Activated T-helper 1 cell treated with anti-CD3 and anti-CD28 coated beads, Interleukin-12 subunit alpha, Interleukin-12 subunit beta, Interleukin-2, Interleukin-4 antibody, amounts not matched to agents 30 ng/mL and 10 ng/mL and 1 ng/mL, durations not matched to agents 14 hours and 24 hours and 36 hours (primary cell): ENCODE measurements around the gene PRM1. TPM values are rescaled to one million over a fixed set of nuclear protein-coding genes. Genes with fewer than 3 reads are reported as not detected.
"Not testable (repeated sequence)": the region's sequence is repeated elsewhere in the genome, so short reads cannot be mapped to it uniquely, and the experiment has no call there.

Source experiments
- DNase-seq: peaks from one replicate; pipeline ENCODE4 v3.0.0; 2021; ENCODE audit warnings: low spot score
- H3K27ac Mint-ChIP-seq: one replicate; pipeline ENCODE4 v1.8.0; 2021; ENCODE audit warnings: mild to moderate bottlenecking, mixed read lengths
- H3K27me3 Mint-ChIP-seq: one replicate; pipeline ENCODE4 v1.8.0; 2022; ENCODE audit warnings: mild to moderate bottlenecking, moderate library complexity, mixed read lengths; ENCODE audit not compliant: insufficient read depth
- H3K36me3 Mint-ChIP-seq: one replicate; pipeline ENCODE4 v1.8.0; 2021; ENCODE audit warnings: low read depth, mixed read lengths
- H3K4me1 Mint-ChIP-seq: one replicate; pipeline ENCODE4 v1.8.0; 2021; ENCODE audit warnings: low read depth, mixed read lengths
- H3K4me3 Mint-ChIP-seq: one replicate; pipeline ENCODE4 v1.8.0; 2021; ENCODE audit warnings: mild to moderate bottlenecking, moderate library complexity, mixed read lengths
- H3K9me3 Mint-ChIP-seq: one replicate; pipeline ENCODE4 v1.8.0; 2021; ENCODE audit warnings: mixed read lengths
- intact Hi-C: fragments of 100-400 bp; cut with micrococcal nuclease; formaldehyde crosslinking; loops from one replicate; pipeline ENCODE4 v1.15.1; 2024
- total RNA-seq: library from RNA; stranded (reverse); gene quantifications from 2 replicates; pipeline ENCODE4 v1.2.3, GENCODE V29; 2022

PRM1 gene
- total RNA-seq, 1 donor from 2014 or later = not detected

GRCh38 chr16:11309895-11310633 lies 28.9 kb upstream of the PRM1 start:
- Mint-ChIP-seq H3K27me3 (peaks cover 3% of the 10 kb centered on the region), H3K4me1 (peaks cover 59% of the 10 kb centered on the region), H3K36me3 (no peaks in the 10 kb centered on the region), H3K9me3 (no peaks in the 10 kb centered on the region), H3K4me3 (no peak overlapping the region), H3K27ac (no peak overlapping the region)
- no peak for DNase-seq
- intact Hi-C loops = loop anchor here (2.0 to 5.0 kb wide), 3 partner anchors 23 to 345 kb away; no protein-coding TSS in a partner anchor

GRCh38 chr16:11308493-11309283 lies 27.6 kb upstream of the PRM1 start:
- Mint-ChIP-seq H3K4me3 (no peak overlapping the region), H3K9me3 (no peaks in the 10 kb centered on the region), H3K36me3 (no peaks in the 10 kb centered on the region), H3K27ac (no peak overlapping the region), H3K4me1 (peaks cover 52% of the 10 kb centered on the region), H3K27me3 (peaks cover 3% of the 10 kb centered on the region)
- intact Hi-C loops = no loop called here
- no peak for DNase-seq

GRCh38 chr16:11307639-11308492 lies 26.7 kb upstream of the PRM1 start:
- Mint-ChIP-seq H3K4me3 (no peak overlapping the region), H3K27me3 (peaks cover 4% of the 10 kb centered on the region), H3K9me3 (no peaks in the 10 kb centered on the region), H3K4me1 (peaks cover 43% of the 10 kb centered on the region), H3K27ac (no peak overlapping the region), H3K36me3 (no peaks in the 10 kb centered on the region)
- DNase-seq = no peak
- intact Hi-C loops = no loop called here

GRCh38 chr16:11306997-11307638 lies 26.0 kb upstream of the PRM1 start:
- H3K9me3 Mint-ChIP-seq = no peaks in the 10 kb centered on the region
- H3K27ac Mint-ChIP-seq = no peak overlapping the region
- H3K36me3 Mint-ChIP-seq = no peaks in the 10 kb centered on the region
- H3K4me3 Mint-ChIP-seq = no peak overlapping the region
- intact Hi-C loops = no loop called here
- H3K27me3 Mint-ChIP-seq = peaks cover 4% of the 10 kb centered on the region
- peaks cover 37% of the 10 kb centered on the region for H3K4me1 Mint-ChIP-seq
- no peak for DNase-seq

- Mint-ChIP-seq H3K27ac (no peak overlapping the region), H3K4me1 (peaks cover 29% of the 10 kb centered on the region), H3K4me3 (no peak overlapping the region), H3K9me3 (no peaks in the 10 kb centered on the region), H3K27me3 (peaks cover 4% of the 10 kb centered on the region), H3K36me3 (no peaks in the 10 kb centered on the region)
- intact Hi-C loops = no loop called here
- DNase-seq = no peak
Measured at GRCh38 chr16:11306381-11306780, 25.3 kb upstream of the PRM1 start.

GRCh38 chr16:11303405-11304138 lies 22.4 kb upstream of the PRM1 start:
- no peaks in the 10 kb centered on the region for H3K36me3 Mint-ChIP-seq
- intact Hi-C loops = no loop called here
- H3K27me3 Mint-ChIP-seq = peaks cover 11% of the 10 kb centered on the region
- no peak for DNase-seq
- H3K4me3 Mint-ChIP-seq = no peak overlapping the region
- H3K4me1 Mint-ChIP-seq = peaks cover 17% of the 10 kb centered on the region
- no peaks in the 10 kb centered on the region for H3K9me3 Mint-ChIP-seq
- no peak overlapping the region for H3K27ac Mint-ChIP-seq

GRCh38 chr16:11302977-11303376 lies 21.8 kb upstream of the PRM1 start:
- DNase-seq = no peak
- no peak overlapping the region for H3K4me3 Mint-ChIP-seq
- peaks cover 9% of the 10 kb centered on the region for H3K27me3 Mint-ChIP-seq
- peaks cover 19% of the 10 kb centered on the region for H3K4me1 Mint-ChIP-seq
- H3K36me3 Mint-ChIP-seq = no peaks in the 10 kb centered on the region
- intact Hi-C loops = no loop called here
- no peaks in the 10 kb centered on the region for H3K9me3 Mint-ChIP-seq
- H3K27ac Mint-ChIP-seq = no peak overlapping the region

GRCh38 chr16:11301645-11302501 lies 20.7 kb upstream of the PRM1 start:
- Mint-ChIP-seq H3K4me3 (no peak overlapping the region), H3K36me3 (no peaks in the 10 kb centered on the region), H3K27ac (no peak overlapping the region), H3K9me3 (no peaks in the 10 kb centered on the region), H3K4me1 (peaks cover 22% of the 10 kb centered on the region), H3K27me3 (peaks cover 9% of the 10 kb centered on the region)
- DNase-seq = no peak
- intact Hi-C loops = no loop called here

GRCh38 chr16:11300560-11300892 lies 19.4 kb upstream of the PRM1 start:
- Mint-ChIP-seq H3K27me3 (peaks cover 13% of the 10 kb centered on the region), H3K4me1 (peaks cover 27% of the 10 kb centered on the region), H3K36me3 (no peaks in the 10 kb centered on the region), H3K27ac (no peak overlapping the region), H3K4me3 (no peak overlapping the region), H3K9me3 (no peaks in the 10 kb centered on the region)
- no peak for DNase-seq
- intact Hi-C loops = no loop called here

GRCh38 chr16:11299865-11300559 lies 18.9 kb upstream of the PRM1 start:
- intact Hi-C loops = loop anchor here (5.0 kb wide), 1 partner anchor 38 kb away; no protein-coding TSS in a partner anchor
- Mint-ChIP-seq H3K4me1 (peaks cover 27% of the 10 kb centered on the region), H3K27ac (no peak overlapping the region), H3K4me3 (no peak overlapping the region), H3K9me3 (no peaks in the 10 kb centered on the region), H3K27me3 (peaks cover 16% of the 10 kb centered on the region), H3K36me3 (no peaks in the 10 kb centered on the region)
- DNase-seq = no peak

GRCh38 chr16:11298950-11299547 lies 17.9 kb upstream of the PRM1 start:
- Mint-ChIP-seq H3K27ac (peak overlapping the region; percentile 21), H3K27me3 (peaks cover 18% of the 10 kb centered on the region), H3K4me1 (peaks cover 27% of the 10 kb centered on the region)
- H3K36me3 Mint-ChIP-seq, H3K9me3 Mint-ChIP-seq, DNase-seq, H3K4me3 Mint-ChIP-seq: not testable (repeated sequence)
- intact Hi-C loops = loop anchor here (5.0 kb wide), 1 partner anchor 37 kb away; no protein-coding TSS in a partner anchor
